Heart right ventricle (tissue), 16 donors: ENCODE results near the gene LRP2. TPM values are rescaled to one million over a fixed set of nuclear protein-coding genes. Genes with fewer than 3 reads are reported as not detected.
A peak's percentile ranks its signal among the peaks of the same experiment; 100 is the strongest.

ENCODE experiments used
- ATAC-seq, 8 donors: fragments of 200-7000 bp; cut with Tn5 transposase; one replicate each; pipeline ENCODE4 v1.9.1; 2020; ENCODE audit warnings: mild to moderate bottlenecking in 8 of 8, moderate library complexity in 8 of 8, moderate number of reproducible peaks in 1 of 8
- DNase-seq, 2 donors: peaks; one replicate each; pipeline ENCODE4 v3.0.0-alpha.2; 2020
- H3K27ac ChIP-seq, 10 donors: fragments of 200-600 bp; sonication (generic) in 2 of 10; one replicate each; pipeline versions ENCODE4 v1.5.0 to v1.8.0; 2020 to 2022; ENCODE audit warnings: mild to moderate bottlenecking in 3 of 10
- H3K27me3 ChIP-seq, 7 donors: fragments of 200-600 bp; one replicate each; pipeline ENCODE4 v1.8.0; 2021 to 2022; ENCODE audit warnings: mild to moderate bottlenecking in 2 of 7
- H3K36me3 ChIP-seq, 9 donors: fragments of 200-600 bp; sonication (generic) in 1 of 9; one replicate each; pipeline versions ENCODE4 v1.5.0 to v1.8.0; 2020 to 2022; ENCODE audit warnings: mild to moderate bottlenecking in 2 of 9
- H3K4me1 ChIP-seq, 9 donors: fragments of 200-600 bp; sonication (generic) in 1 of 9; one replicate each; pipeline versions ENCODE4 v1.5.0 to v1.8.0; 2020 to 2022; ENCODE audit warnings: mild to moderate bottlenecking in 4 of 9
- H3K4me3 ChIP-seq, 10 donors: fragments of 200-600 bp; sonication (generic) in 2 of 10; one replicate each; pipeline versions ENCODE4 v1.5.0 to v1.8.0; 2020 to 2022; ENCODE audit warnings: mild to moderate bottlenecking in 7 of 10, moderate library complexity in 2 of 10
- H3K9me3 ChIP-seq, 11 donors: fragments of 200-600 bp in 10 of 11; sonication (generic) in 2 of 11; one replicate each; pipeline versions ENCODE4 v1.5.0 to v1.8.0; 2013 to 2022; ENCODE audit warnings: mild to moderate bottlenecking in 2 of 11, control low read depth in 1 of 11, moderate library complexity in 1 of 11
- WGBS, 2 donors: extraction: QIAGEN DNeasy Blood & Tissue Kit; methylation state at CpG; one replicate each; pipeline ENCODE4 v1.1.7; 2013; ENCODE audit warnings: inconsistent platforms in 1 of 2; 5-methylcytosine and 5-hydroxymethylcytosine counted together
- intact Hi-C, 10 donors: fragments of 100-400 bp; cut with DNase I; formaldehyde crosslinking; loops; one replicate each; pipeline versions ENCODE4 v1.11.1 to v1.14.2; 2022
- polyA plus RNA-seq, 2 donors: library from polyadenylated mRNA; stranded (reverse); fragments of 200-250 nt; gene quantifications; one replicate each; pipeline ENCODE4 v1.2.3, GENCODE V29; 2013
- total RNA-seq, 10 donors: library from RNA; stranded (reverse); fragmentation: NEBNext Ultra II Directional in 3 of 10; extraction: Animal tissue kit (Norgen Biotek cat#: 25700) in 3 of 10; gene quantifications; one replicate each; pipeline versions ENCODE4 v1.2.1 to v1.2.4, GENCODE V29; 2021 to 2023
- TF ChIP-seq, protein P1 (sequence below), 9 donors: fragments of 200-600 bp; sonication (generic) in 2 of 9; IDR thresholded peaks; one replicate each; pipeline versions ENCODE4 v1.5.0 to v1.8.0; 2021 to 2022; ENCODE audit warnings: antibody characterized with exemption in 9 of 9, mild to moderate bottlenecking in 5 of 9, moderate library complexity in 1 of 9
- donor health status: Arrhythmogenic right ventricular cardiomyopathy.
- donor health status: ischemic (EF 13 %, LVEDD 7.1; RV severe dilation, severe dysfunction).
- donor health status: healthy with polysubstance abuse.
- donor health status: DM: no; HTN: yes; CAD: no.
- donor health status: DM: no; HTN: no; CAD: no.
- donor health status: ischemic (EF 25% LVEDD 6.9; RV normal size, moderate dysfunction).
- donor health status: ischemic (EF 25% LVEDD 5.7; RV mildly dilated, moderate dysfunction).
- donor health status: healthy.
- donor health status: DM: yes; HTN: yes; CAD: no.
- donor health status: Ischemic cardiomyopathy.
- donor health status: ischemic (EF 35%, LVEDD 5.7; RV mildly dilated, moderate dysfunction).
- donor health status: nonischemic (EF 11% LVEDD 7.7; RV severe dilation, severe dysfunction).
- donor health status: DM: yes; HTN: yes; CAD: no.
- donor health status: PGD.
- donor health status: ischemic (EF 29% LVEDD 5.4; RV normal size, mild dysfunction).
- donor health status: nonischemic (EF 23%, LVEDD 6.1; RV moderate dilation, normal function).

LRP2 gene
- total and polyA plus RNA-seq, 12 donors: 0.06 to 1.3 (median 0.27) TPM; not detected in 8

DNA sequence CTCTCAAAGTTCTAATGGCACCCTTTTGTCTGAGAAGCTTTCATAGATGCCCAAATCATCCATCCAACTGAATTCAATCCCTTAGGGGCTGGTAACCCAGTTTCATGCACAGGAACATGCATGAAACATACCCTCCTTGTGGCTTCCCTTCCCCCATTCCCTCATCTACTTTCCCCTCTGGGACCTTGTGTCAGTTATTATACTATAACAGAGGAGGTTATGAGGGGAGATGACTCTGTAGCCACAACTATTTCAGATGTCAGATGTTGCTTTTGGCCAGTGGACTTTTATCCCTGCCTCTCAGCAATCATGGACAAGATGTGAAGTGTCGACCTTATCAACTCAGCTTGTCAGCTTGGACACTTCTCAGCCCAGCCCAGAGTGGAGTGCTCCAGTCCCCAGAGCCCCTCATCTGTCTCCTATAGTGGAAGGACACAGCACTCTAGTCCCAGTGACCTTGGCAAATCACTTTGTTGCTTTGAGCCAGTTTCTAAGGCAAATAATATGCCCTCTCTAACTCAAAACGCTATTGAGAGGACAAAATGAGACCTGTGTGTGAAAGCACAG lies 284.6 kb downstream of the LRP2 start:
- peak in 1 of 2 donors; percentile 12 for DNase-seq
- intact Hi-C loops: loop anchor here in 1 of 10 donors (10.0 kb wide), 1 partner anchor 113 kb away; no protein-coding TSS in a partner anchor

More for the DNA sequence above, 284.6 kb downstream of the LRP2 start:
- H3K4me3 ChIP-seq: no peak overlapping the region
- H3K9me3 ChIP-seq: no peaks in the 10 kb centered on the region
- WGBS, 2 donors: 13% methylated on average over 2 of the region's 2 CpGs
- peak overlapping the region in 5 of 10 donors; percentile 10 to 41 (median 26) for H3K27ac ChIP-seq
- TF ChIP-seq, protein P1, sequence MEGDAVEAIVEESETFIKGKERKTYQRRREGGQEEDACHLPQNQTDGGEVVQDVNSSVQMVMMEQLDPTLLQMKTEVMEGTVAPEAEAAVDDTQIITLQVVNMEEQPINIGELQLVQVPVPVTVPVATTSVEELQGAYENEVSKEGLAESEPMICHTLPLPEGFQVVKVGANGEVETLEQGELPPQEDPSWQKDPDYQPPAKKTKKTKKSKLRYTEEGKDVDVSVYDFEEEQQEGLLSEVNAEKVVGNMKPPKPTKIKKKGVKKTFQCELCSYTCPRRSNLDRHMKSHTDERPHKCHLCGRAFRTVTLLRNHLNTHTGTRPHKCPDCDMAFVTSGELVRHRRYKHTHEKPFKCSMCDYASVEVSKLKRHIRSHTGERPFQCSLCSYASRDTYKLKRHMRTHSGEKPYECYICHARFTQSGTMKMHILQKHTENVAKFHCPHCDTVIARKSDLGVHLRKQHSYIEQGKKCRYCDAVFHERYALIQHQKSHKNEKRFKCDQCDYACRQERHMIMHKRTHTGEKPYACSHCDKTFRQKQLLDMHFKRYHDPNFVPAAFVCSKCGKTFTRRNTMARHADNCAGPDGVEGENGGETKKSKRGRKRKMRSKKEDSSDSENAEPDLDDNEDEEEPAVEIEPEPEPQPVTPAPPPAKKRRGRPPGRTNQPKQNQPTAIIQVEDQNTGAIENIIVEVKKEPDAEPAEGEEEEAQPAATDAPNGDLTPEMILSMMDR (IDR thresholded peaks at IDR 0.05): no peak
- ATAC-seq: peak in 6 of 8 donors; percentile 50 to 88 (median 78)
- peaks cover 0 to 59% (median 6%) of the 10 kb centered on the region in 9 donors for H3K4me1 ChIP-seq
- no peaks in the 10 kb centered on the region for H3K27me3 ChIP-seq
- H3K36me3 ChIP-seq: no peaks in the 10 kb centered on the region

Other genes with a start within 250 kb of the LRP2 start
- 10 to 100 TPM in 1 of 10 donors, 1 to 10 TPM in 9; 6.3 to 10.3 (median 9.0) TPM for gene BBS5, start 117.0 kb upstream of the LRP2 start, total RNA-seq
- 1 to 10 TPM; 4.7 to 5.9 TPM for gene BBS5, start 117.0 kb upstream of the LRP2 start, polyA plus RNA-seq
- gene KLHL41, start 147.2 kb upstream of the LRP2 start, total RNA-seq: 100 to 1,000 TPM; 105 to 185 (median 132) TPM
- gene KLHL41, start 147.2 kb upstream of the LRP2 start, polyA plus RNA-seq: 10 to 100 TPM; 32.5 to 37.7 TPM
- 100 to 1,000 TPM in 1 of 10 donors, 10 to 100 TPM in 9; 42.4 to 101 (median 88.5) TPM for gene FASTKD1, start 211.3 kb upstream of the LRP2 start, total RNA-seq
- gene FASTKD1, start 211.3 kb upstream of the LRP2 start, polyA plus RNA-seq: 100 to 1,000 TPM in 1 of 2 donors, 10 to 100 TPM in 1; 56.7 to 243 TPM
- 10 to 100 TPM; 34.8 to 50.1 (median 40.9) TPM for gene PPIG, start 221.8 kb upstream of the LRP2 start, total RNA-seq
- 10 to 100 TPM; 15.6 to 94.5 TPM for gene PPIG, start 221.8 kb upstream of the LRP2 start, polyA plus RNA-seq